GM21723 (cell line): ENCODE data around the gene TUNAR.

Source experiments
- ATAC-seq: cut with Tn5 transposase; IDR thresholded peaks from one replicate; pipeline ENCODE4 v1.9.1; 2021; ENCODE audit warnings: mild to moderate bottlenecking, moderate library complexity; ENCODE audit not compliant: unreplicated experiment

Gene TUNAR

GRCh38 chr14:95876761-95877538, at the start of gene TUNAR:
Gene TUNAR, plus strand, starts transcription at chr14:95876832.
- no peak for ATAC-seq

GRCh38 chr14:95828649-95829265, 47.9 kb upstream of the TUNAR start:
- no peak for ATAC-seq

GRCh38 chr14:95829321-95829720, 47.3 kb upstream of the TUNAR start:
- ATAC-seq: no peak

- ATAC-seq: no peak
These were observed 46.2 kb upstream of the TUNAR start for GRCh38 chr14:95830386-95830785.

GRCh38 chr14:95831041-95831440, 45.6 kb upstream of the TUNAR start:
- ATAC-seq: no peak

- ATAC-seq: no peak
These were observed 45.2 kb upstream of the TUNAR start for GRCh38 chr14:95831468-95831867.

GRCh38 chr14:95832012-95832411, 44.6 kb upstream of the TUNAR start:
- no peak for ATAC-seq

GRCh38 chr14:95833429-95833828, 43.2 kb upstream of the TUNAR start:
- no peak for ATAC-seq

- no peak for ATAC-seq
These were observed 42.1 kb upstream of the TUNAR start for GRCh38 chr14:95834496-95834895.

- ATAC-seq: no peak
These were observed 41.4 kb upstream of the TUNAR start for GRCh38 chr14:95835121-95835730.

- no peak for ATAC-seq
These were observed 37.8 kb upstream of the TUNAR start for GRCh38 chr14:95838862-95839261.

GRCh38 chr14:95840094-95840700, 36.4 kb upstream of the TUNAR start:
- ATAC-seq: no peak

- ATAC-seq: no peak
These were observed 35.0 kb upstream of the TUNAR start for GRCh38 chr14:95841668-95842067.

- no peak for ATAC-seq
These were observed 26.9 kb upstream of the TUNAR start for GRCh38 chr14:95849761-95850160.

- ATAC-seq: no peak
These were observed 26.2 kb upstream of the TUNAR start for GRCh38 chr14:95850429-95850828.

- no peak for ATAC-seq
These were observed 21.0 kb upstream of the TUNAR start for GRCh38 chr14:95855606-95856005.

- ATAC-seq: no peak
These were observed 19.4 kb upstream of the TUNAR start for GRCh38 chr14:95857275-95857674.

GRCh38 chr14:95858893-95859292, 17.7 kb upstream of the TUNAR start:
- ATAC-seq: no peak

- no peak for ATAC-seq
These were observed 14.4 kb upstream of the TUNAR start for GRCh38 chr14:95862243-95862642.

- ATAC-seq: no peak
These were observed 13.3 kb upstream of the TUNAR start for GRCh38 chr14:95863295-95863694.

- ATAC-seq: no peak
These were observed 6.9 kb upstream of the TUNAR start for GRCh38 chr14:95869776-95870175.

- ATAC-seq: no peak
These were observed 5.9 kb upstream of the TUNAR start for GRCh38 chr14:95870772-95871171.
